ENCODE data around the gene PRM1. TPM values are rescaled to one million over a fixed set of nuclear protein-coding genes. Genes with fewer than 3 reads are reported as not detected.

PRM1 gene
- total RNA-seq, 2 experiments from 2014 or later, result not detected

GRCh38 chr16:11257131-11257938, 23.8 kb downstream of the PRM1 start:
- CTCF ChIA-PET, result interaction anchor here (0.6 to 8.0 kb wide), 26 partner anchors 24 to 921 kb away, joined by 3 to 233 read pairs (median 7); no protein-coding TSS in a partner anchor
- H3K36me3 Mint-ChIP-seq (ENCODE audit: low read depth), result peaks cover 36% of the 10 kb centered on the region
- H3K4me1 Mint-ChIP-seq, result peaks cover 39% of the 10 kb centered on the region
- H3K27me3 Mint-ChIP-seq, result peaks cover 12% of the 10 kb centered on the region
- H3K9me3 Mint-ChIP-seq, result no peaks in the 10 kb centered on the region
- peak overlapping the region; percentile 94 for H3K27ac Mint-ChIP-seq
- DNase-seq, result peak; percentile 77
- POLR2A ChIA-PET, result interaction anchor here (1.1 to 10.1 kb wide), 20 partner anchors 21 to 540 kb away, joined by 3 to 309 read pairs (median 28); partner anchors contain the start of gene ZC3H7A
- H3K4me3 Mint-ChIP-seq, result peak overlapping the region; percentile 94

DNA sequence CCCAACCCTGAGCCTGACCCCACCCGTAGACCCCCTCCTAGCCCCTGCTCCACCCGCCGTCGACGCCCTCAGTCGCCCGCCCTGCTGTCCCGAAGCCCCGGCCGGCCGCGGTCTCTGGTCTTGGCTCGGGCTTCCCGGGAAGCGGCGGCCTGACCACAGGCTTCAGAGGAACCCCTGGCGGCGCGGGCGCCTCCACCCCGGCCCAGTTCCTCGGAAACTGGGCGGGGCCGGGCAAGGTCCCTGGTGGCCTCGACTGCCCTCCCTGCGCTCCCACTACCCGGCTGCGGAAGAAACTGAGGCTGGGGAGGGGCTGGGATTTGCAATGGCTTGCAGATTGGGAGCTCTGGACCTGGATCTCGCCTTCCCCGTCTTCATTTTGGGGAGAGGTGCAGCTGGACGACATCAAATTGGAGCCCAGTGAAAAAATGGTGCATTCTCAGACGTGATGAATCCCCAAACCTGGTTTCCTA, 24.4 kb downstream of the PRM1 start:
- CTCF ChIA-PET, result interaction anchor here (0.6 to 8.0 kb wide), 40 partner anchors 11 to 304 kb away, joined by 3 to 233 read pairs (median 6); no protein-coding TSS in a partner anchor
- H3K4me3 Mint-ChIP-seq, result peak overlapping the region; percentile 94
- H3K36me3 Mint-ChIP-seq (ENCODE audit: low read depth), result peaks cover 43% of the 10 kb centered on the region
- H3K9me3 Mint-ChIP-seq, result no peaks in the 10 kb centered on the region
- peak overlapping the region; percentile 94 for H3K27ac Mint-ChIP-seq
- peaks cover 12% of the 10 kb centered on the region for H3K27me3 Mint-ChIP-seq
- POLR2A ChIA-PET, result interaction anchor here (0.7 to 10.1 kb wide), 44 partner anchors 9 to 823 kb away, joined by 3 to 309 read pairs (median 10); partner anchors contain the start of gene CIITA
- peaks cover 45% of the 10 kb centered on the region for H3K4me1 Mint-ChIP-seq
- peak; percentile 54 for DNase-seq

- Mint-ChIP-seq H3K9me3 (no peaks in the 10 kb centered on the region), H3K4me1 (peaks cover 51% of the 10 kb centered on the region), H3K27ac (peak within 1 kb of the TSS; percentile 94), H3K27me3 (peaks cover 12% of the 10 kb centered on the region), H3K4me3 (peak within 1 kb of the TSS; percentile 94), H3K36me3 (ENCODE audit: low read depth) (peaks cover 47% of the 10 kb centered on the region)
- ChIA-PET CTCF (interaction anchor here (0.6 to 8.0 kb wide), 50 partner anchors 8 to 330 kb away, joined by 3 to 233 read pairs (median 5); no protein-coding TSS in a partner anchor), POLR2A (interaction anchor here (0.6 to 10.1 kb wide), 64 partner anchors 8 to 824 kb away, joined by 3 to 309 read pairs (median 5); partner anchors contain the start of gene CIITA)
- peak; percentile 92 for DNase-seq
Measured at GRCh38 chr16:11255737-11256660, 25.1 kb downstream of the PRM1 start, which contains the start of gene SOCS1. Gene SOCS1, minus strand, starts transcription at chr16:11256204. Its CDS starts 726 bp downstream, at chr16:11255478.

GRCh38 chr16:11254913-11255736, 26.0 kb downstream of the PRM1 start:
- Mint-ChIP-seq H3K27ac (peak overlapping the region; percentile 92), H3K4me1 (peaks cover 57% of the 10 kb centered on the region), H3K9me3 (no peaks in the 10 kb centered on the region), H3K36me3 (ENCODE audit: low read depth) (peaks cover 56% of the 10 kb centered on the region), H3K27me3 (peaks cover 6% of the 10 kb centered on the region), H3K4me3 (peak overlapping the region; percentile 92)
- CTCF ChIA-PET, result interaction anchor here (0.6 to 8.0 kb wide), 45 partner anchors 9 to 331 kb away, joined by 3 to 233 read pairs (median 5); no protein-coding TSS in a partner anchor
- peak; percentile 68 for DNase-seq
- POLR2A ChIA-PET, result interaction anchor here (0.8 to 10.1 kb wide), 58 partner anchors 8 to 542 kb away, joined by 3 to 309 read pairs (median 6); partner anchors contain the start of gene CIITA

DNA sequence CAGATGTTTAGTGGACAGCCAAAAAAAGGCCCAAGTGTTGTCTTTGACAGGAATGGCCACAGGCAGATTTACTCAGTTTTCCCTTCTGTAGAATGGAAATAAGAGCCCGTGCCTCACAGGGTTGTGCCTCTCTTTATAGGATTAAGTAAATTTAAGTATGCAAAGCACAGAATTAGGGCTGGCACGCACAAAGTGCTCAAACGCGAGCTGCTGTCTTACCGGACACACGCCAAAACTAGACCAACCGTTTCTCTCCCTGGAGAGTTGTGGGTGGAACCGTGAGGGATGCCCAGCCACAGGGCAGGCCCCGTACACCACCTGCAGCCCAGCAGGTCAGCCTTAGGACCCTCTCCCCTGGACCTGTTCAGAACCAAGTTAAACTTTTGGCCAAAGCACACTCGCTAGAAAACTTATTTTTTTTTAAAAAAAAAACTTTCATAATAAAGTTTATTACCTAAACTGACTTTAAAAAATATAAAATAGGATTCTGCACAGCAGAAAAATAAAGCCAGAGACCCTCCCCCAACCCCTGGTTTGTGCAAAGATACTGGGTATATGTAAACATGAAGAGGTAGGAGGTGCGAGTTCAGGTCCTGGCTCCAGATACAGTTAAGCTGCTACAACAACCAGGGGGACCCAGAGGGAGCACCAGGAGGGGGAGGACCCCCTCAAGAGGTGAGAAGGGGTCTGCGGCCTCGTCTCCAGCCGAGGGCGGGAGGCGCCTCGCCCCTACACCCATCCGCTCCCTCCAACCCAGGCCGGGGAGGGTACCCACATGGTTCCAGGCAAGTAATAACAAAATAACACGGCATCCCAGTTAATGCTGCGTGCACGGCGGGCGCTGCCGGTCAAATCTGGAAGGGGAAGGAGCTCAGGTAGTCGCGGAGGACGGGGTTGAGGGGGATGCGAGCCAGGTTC, 26.9 kb downstream of the PRM1 start:
- Mint-ChIP-seq H3K27me3 (no peaks in the 10 kb centered on the region), H3K27ac (peak overlapping the region; percentile 92), H3K4me1 (peaks cover 56% of the 10 kb centered on the region), H3K4me3 (peak overlapping the region; percentile 92), H3K36me3 (ENCODE audit: low read depth) (peaks cover 63% of the 10 kb centered on the region), H3K9me3 (no peaks in the 10 kb centered on the region)
- peak; percentile 39 for DNase-seq
- ChIA-PET CTCF (interaction anchor here (0.6 to 8.0 kb wide), 29 partner anchors 8 to 332 kb away, joined by 3 to 233 read pairs (median 5); no protein-coding TSS in a partner anchor), POLR2A (interaction anchor here (0.7 to 10.1 kb wide), 41 partner anchors 8 to 544 kb away, joined by 3 to 309 read pairs (median 6); no protein-coding TSS in a partner anchor)

DNA sequence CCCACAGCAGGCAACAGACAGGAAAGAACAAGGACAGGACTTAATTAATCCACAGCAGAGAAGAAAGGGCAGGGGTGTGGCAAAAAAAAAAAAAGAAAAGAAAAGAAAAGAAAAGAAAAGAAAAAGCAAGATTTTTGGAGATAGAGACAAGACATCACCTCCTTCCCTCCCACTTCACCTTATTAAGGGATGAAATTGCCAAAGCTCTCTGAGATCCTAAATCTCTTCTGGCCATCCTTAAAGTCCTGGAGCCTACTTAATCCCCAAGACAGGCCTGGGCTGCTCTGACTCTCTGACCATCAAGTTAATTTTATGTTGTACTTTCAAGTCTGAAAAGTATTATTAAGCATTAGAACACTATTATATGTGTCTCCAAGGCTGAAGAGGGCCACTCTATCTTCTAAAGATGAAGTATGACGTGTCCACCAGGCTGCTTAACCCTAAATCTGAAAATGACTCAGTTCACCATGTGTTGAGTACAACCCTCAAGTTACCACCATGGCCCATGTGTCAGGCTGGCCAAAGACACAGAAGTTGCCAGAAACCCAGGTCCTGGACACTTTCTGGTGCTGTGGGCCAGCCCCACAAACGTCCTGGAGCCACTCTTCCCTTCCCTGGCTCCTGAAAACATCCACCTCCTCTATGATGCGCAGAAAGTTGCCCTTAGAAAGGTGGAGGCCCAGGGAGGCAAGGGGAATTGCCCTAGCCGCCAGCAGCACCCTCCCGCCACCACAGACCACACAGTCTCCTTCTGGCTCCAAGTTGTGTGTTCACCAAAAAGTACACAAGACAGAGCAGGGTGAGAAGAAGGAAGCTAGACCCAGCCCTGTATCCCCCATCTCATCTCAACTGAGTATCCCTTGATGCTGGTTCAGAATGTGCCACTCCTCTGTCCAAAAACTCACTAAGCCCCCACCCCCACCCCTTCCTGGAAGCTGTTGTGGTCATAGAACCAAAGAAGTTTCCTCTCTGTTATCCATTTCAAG, 27.8 kb downstream of the PRM1 start:
- peaks cover 54% of the 10 kb centered on the region for H3K4me1 Mint-ChIP-seq
- ChIA-PET CTCF (interaction anchor here (0.9 to 8.0 kb wide), 20 partner anchors 10 to 295 kb away, joined by 3 to 233 read pairs (median 8); no protein-coding TSS in a partner anchor), POLR2A (interaction anchor here (0.7 to 10.1 kb wide), 42 partner anchors 15 to 545 kb away, joined by 3 to 309 read pairs (median 8); no protein-coding TSS in a partner anchor)
- no peaks in the 10 kb centered on the region for H3K9me3 Mint-ChIP-seq
- peak overlapping the region; percentile 92 for H3K27ac Mint-ChIP-seq
- H3K36me3 Mint-ChIP-seq (ENCODE audit: low read depth), result peaks cover 69% of the 10 kb centered on the region
- H3K4me3 Mint-ChIP-seq, result peak overlapping the region; percentile 92
- peak; percentile 72 for DNase-seq
- no peaks in the 10 kb centered on the region for H3K27me3 Mint-ChIP-seq

DNA sequence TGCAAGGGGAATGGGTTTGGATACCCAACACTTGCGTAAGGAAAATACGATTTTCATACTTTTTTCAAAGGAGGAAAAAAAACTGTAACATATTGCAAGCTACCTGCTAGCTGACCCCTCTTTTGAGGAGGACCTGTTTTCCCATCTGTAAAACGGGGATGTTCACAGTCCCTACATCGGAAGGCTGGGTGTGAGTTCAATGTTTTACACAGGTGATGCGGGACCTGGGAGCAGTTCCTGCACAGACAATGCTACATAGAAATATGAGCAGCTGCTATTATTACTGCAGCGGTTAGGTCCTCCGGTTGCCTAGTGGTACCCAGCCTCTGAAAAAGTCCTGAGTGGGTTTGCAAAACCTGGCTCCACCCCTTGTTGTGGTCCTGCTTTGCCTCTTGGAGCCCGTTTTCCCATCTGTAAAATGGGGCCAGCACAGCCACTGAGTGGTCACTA, 28.6 kb downstream of the PRM1 start:
- Mint-ChIP-seq H3K4me3 (peak overlapping the region; percentile 92), H3K36me3 (ENCODE audit: low read depth) (peaks cover 74% of the 10 kb centered on the region), H3K4me1 (peaks cover 55% of the 10 kb centered on the region), H3K27ac (peak overlapping the region; percentile 92), H3K9me3 (no peaks in the 10 kb centered on the region), H3K27me3 (no peaks in the 10 kb centered on the region)
- ChIA-PET CTCF (interaction anchor here (0.8 to 6.6 kb wide), 18 partner anchors 12 to 292 kb away, joined by 3 to 50 read pairs (median 6); no protein-coding TSS in a partner anchor), POLR2A (interaction anchor here (0.7 to 10.1 kb wide), 34 partner anchors 16 to 302 kb away, joined by 3 to 309 read pairs (median 4); no protein-coding TSS in a partner anchor)
- DNase-seq, result peak; percentile 34

GRCh38 chr16:11251525-11252481, 29.3 kb downstream of the PRM1 start:
- peaks cover 54% of the 10 kb centered on the region for H3K4me1 Mint-ChIP-seq
- POLR2A ChIA-PET, result interaction anchor here (0.7 to 10.1 kb wide), 35 partner anchors 15 to 301 kb away, joined by 3 to 309 read pairs (median 4); no protein-coding TSS in a partner anchor

More at GRCh38 chr16:11251525-11252481, 29.3 kb downstream of the PRM1 start:
- H3K36me3 Mint-ChIP-seq (ENCODE audit: low read depth), result peaks cover 75% of the 10 kb centered on the region
- peak overlapping the region; percentile 92 for H3K4me3 Mint-ChIP-seq
- peak overlapping the region; percentile 92 for H3K27ac Mint-ChIP-seq
- no peaks in the 10 kb centered on the region for H3K9me3 Mint-ChIP-seq
- DNase-seq, result peak; percentile 84
- H3K27me3 Mint-ChIP-seq, result no peaks in the 10 kb centered on the region
- CTCF ChIA-PET, result interaction anchor here (0.8 to 6.6 kb wide), 18 partner anchors 11 to 291 kb away, joined by 3 to 50 read pairs (median 6); no protein-coding TSS in a partner anchor

All from activated CD4-positive, alpha-beta memory T cell treated with anti-CD3 and anti-CD28 coated beads, Interleukin-2, amount 10 ng/mL, durations not matched to agents 7 days and 5 days (primary cell).